WTC11 (cell line): ENCODE data around the gene MBP. TPM values are rescaled to one million over a fixed set of nuclear protein-coding genes. Genes with fewer than 3 reads are reported as not detected.

Experiments
- ATAC-seq: fragments of 200-7000 bp; cut with Tn5 transposase; 2 replicates; pipeline ENCODE4 v1.10.0; 2021; ENCODE audit warnings: mild to moderate bottlenecking, moderate library complexity
- CTCF ChIA-PET: fragments of 300-600 bp; sonication (Branson Sonifier 250); formaldehyde crosslinking; loops from one replicate; lab custom pipeline; 2021; ENCODE audit warnings: antibody characterized with exemption; lab: Charles Lee
- POLR2A ChIA-PET: fragments of 350-600 bp; sonication (Branson Sonifier 250); formaldehyde crosslinking; loops from one replicate; lab custom pipeline; 2021; ENCODE audit warnings: antibody characterized with exemption; lab: Charles Lee
- DNase-seq: peaks from one replicate; pipeline ENCODE4 v3.0.0; 2021; ENCODE audit warnings: low spot score
- H3K27ac Mint-ChIP-seq: 2 replicates; pipeline ENCODE4 v1.8.0; 2021; ENCODE audit warnings: mixed read lengths
- H3K27me3 Mint-ChIP-seq: 2 replicates; pipeline ENCODE4 v1.8.0; 2021; ENCODE audit warnings: low read depth, mild to moderate bottlenecking, moderate library complexity, mixed read lengths
- H3K36me3 Mint-ChIP-seq: 2 replicates; pipeline ENCODE4 v1.8.0; 2021; ENCODE audit warnings: mixed read lengths
- H3K4me1 Mint-ChIP-seq: 2 replicates; pipeline ENCODE4 v1.8.0; 2022; ENCODE audit warnings: mixed read lengths
- H3K4me3 Mint-ChIP-seq: 2 replicates; pipeline ENCODE4 v1.8.0; 2021; ENCODE audit warnings: mild to moderate bottlenecking, moderate library complexity, mixed read lengths
- H3K9me3 Mint-ChIP-seq: 2 replicates; pipeline ENCODE4 v1.8.0; 2021; ENCODE audit warnings: mixed read lengths
- EMX1 ChIP-seq: fragments of 250-450 bp; sonication (Bioruptor Pico); IDR thresholded peaks from 2 replicates; pipeline ENCODE4 v1.8.0; 2021; ENCODE audit warnings: mild to moderate bottlenecking
- ERG ChIP-seq: fragments of 250-450 bp; sonication (Bioruptor Pico); IDR thresholded peaks from 2 replicates; pipeline ENCODE4 v1.8.0; 2021; ENCODE audit warnings: mild to moderate bottlenecking
- ESRRA ChIP-seq: sonication (generic); formaldehyde crosslinking; IDR thresholded peaks from 2 replicates; pipeline ENCODE4 v1.8.1; 2022; ENCODE audit warnings: mild to moderate bottlenecking, missing genetic modification reagents, borderline replicate concordance
- FOXK1 ChIP-seq: sonication (generic); formaldehyde crosslinking; IDR thresholded peaks from 2 replicates; pipeline ENCODE4 v1.8.0; 2022; ENCODE audit warnings: mild to moderate bottlenecking, moderate library complexity, missing genetic modification reagents
- GRHL2 ChIP-seq: fragments of 250-450 bp; sonication (Bioruptor Pico); IDR thresholded peaks from 2 replicates; pipeline ENCODE4 v1.8.0; 2022; ENCODE audit warnings: mild to moderate bottlenecking, moderate library complexity; ENCODE audit not compliant: insufficient replicate concordance, severe bottlenecking
- IRF1 ChIP-seq: sonication (generic); formaldehyde crosslinking; IDR thresholded peaks from 2 replicates; pipeline ENCODE4 v1.8.0; 2023; ENCODE audit warnings: missing genetic modification reagents
- MLX ChIP-seq: sonication (generic); formaldehyde crosslinking; IDR thresholded peaks from 2 replicates; pipeline ENCODE4 v1.8.1; 2023; ENCODE audit warnings: mild to moderate bottlenecking, missing genetic modification reagents, moderate library complexity
- NFATC4 ChIP-seq: fragments of 250-450 bp; sonication (Bioruptor Pico); IDR thresholded peaks from 2 replicates; pipeline ENCODE4 v1.9.0; 2021; ENCODE audit warnings: mild to moderate bottlenecking
- SP1 ChIP-seq: sonication (generic); formaldehyde crosslinking; conservative IDR thresholded peaks from 2 replicates; pipeline ENCODE4 v1.8.1; 2022; ENCODE audit warnings: missing genetic modification reagents
- TEAD1 ChIP-seq: sonication (generic); formaldehyde crosslinking; IDR thresholded peaks from 2 replicates; pipeline ENCODE4 v1.8.0; 2022; ENCODE audit warnings: mild to moderate bottlenecking, missing genetic modification reagents
- USF2 ChIP-seq: sonication (generic); formaldehyde crosslinking; IDR thresholded peaks from 2 replicates; pipeline ENCODE4 v1.8.1; 2023; ENCODE audit warnings: mild to moderate bottlenecking, missing genetic modification reagents, moderate library complexity
- ZBTB43 ChIP-seq: sonication (generic); formaldehyde crosslinking; IDR thresholded peaks from 2 replicates; pipeline ENCODE4 v1.8.1; 2023; ENCODE audit warnings: mild to moderate bottlenecking, missing genetic modification reagents
- ZNF317 ChIP-seq: sonication (generic); formaldehyde crosslinking; IDR thresholded peaks from 2 replicates; pipeline ENCODE4 v1.8.1; 2023; ENCODE audit warnings: low read depth, mild to moderate bottlenecking, moderate library complexity, missing genetic modification reagents, borderline replicate concordance
- ZNF671 ChIP-seq: fragments of 250-450 bp; sonication (Bioruptor Pico); IDR thresholded peaks from 2 replicates; pipeline ENCODE4 v1.8.0; 2021; ENCODE audit warnings: mild to moderate bottlenecking
- total RNA-seq: library from RNA; stranded (reverse); gene quantifications from 3 replicates; pipeline ENCODE4 v1.2.3, GENCODE V29; 2021
- TF ChIP-seq, protein P1 (sequence below): sonication (generic); formaldehyde crosslinking; IDR thresholded peaks from 2 replicates; pipeline ENCODE4 v1.8.0; 2022; ENCODE audit warnings: mild to moderate bottlenecking, missing genetic modification reagents
- TF ChIP-seq, protein P2 (sequence below): sonication (generic); formaldehyde crosslinking; IDR thresholded peaks from 2 replicates; pipeline ENCODE4 v1.8.1; 2022; ENCODE audit warnings: mild to moderate bottlenecking, missing genetic modification reagents, moderate library complexity, borderline replicate concordance
- TF ChIP-seq, protein P3 (sequence below): sonication (generic); formaldehyde crosslinking; conservative IDR thresholded peaks from 2 replicates; pipeline ENCODE4 v1.8.1; 2023; ENCODE audit warnings: mild to moderate bottlenecking, low read depth, missing genetic modification reagents, moderate library complexity
- TF ChIP-seq, protein P4 (sequence below): sonication (generic); formaldehyde crosslinking; IDR thresholded peaks from 2 replicates; pipeline ENCODE4 v1.8.1; 2023; ENCODE audit warnings: mild to moderate bottlenecking, missing genetic modification reagents, borderline replicate concordance

The MBP gene
- total RNA-seq, 1 experiment from 2014 or later = 19.6 TPM

GRCh38 chr18:76963936-76964335, 168.6 kb downstream of the MBP start:
- peaks cover 8% of the 10 kb centered on the region for H3K4me1 Mint-ChIP-seq
- no peak overlapping the region for H3K4me3 Mint-ChIP-seq
- DNase-seq (no peak), ATAC-seq (no peak)
- no peaks in the 10 kb centered on the region for H3K9me3 Mint-ChIP-seq
- peaks cover 42% of the 10 kb centered on the region for H3K36me3 Mint-ChIP-seq
- ChIA-PET POLR2A (no interaction called here), CTCF (interaction anchor here (2.9 kb wide), 1 partner anchor 41 kb away, joined by 15 read pairs; no protein-coding TSS in a partner anchor)
- H3K27ac Mint-ChIP-seq = no peak overlapping the region; the same call in 1 of the 2 replicates
- no peaks in the 10 kb centered on the region for H3K27me3 Mint-ChIP-seq
- TF ChIP-seq, protein P1, sequence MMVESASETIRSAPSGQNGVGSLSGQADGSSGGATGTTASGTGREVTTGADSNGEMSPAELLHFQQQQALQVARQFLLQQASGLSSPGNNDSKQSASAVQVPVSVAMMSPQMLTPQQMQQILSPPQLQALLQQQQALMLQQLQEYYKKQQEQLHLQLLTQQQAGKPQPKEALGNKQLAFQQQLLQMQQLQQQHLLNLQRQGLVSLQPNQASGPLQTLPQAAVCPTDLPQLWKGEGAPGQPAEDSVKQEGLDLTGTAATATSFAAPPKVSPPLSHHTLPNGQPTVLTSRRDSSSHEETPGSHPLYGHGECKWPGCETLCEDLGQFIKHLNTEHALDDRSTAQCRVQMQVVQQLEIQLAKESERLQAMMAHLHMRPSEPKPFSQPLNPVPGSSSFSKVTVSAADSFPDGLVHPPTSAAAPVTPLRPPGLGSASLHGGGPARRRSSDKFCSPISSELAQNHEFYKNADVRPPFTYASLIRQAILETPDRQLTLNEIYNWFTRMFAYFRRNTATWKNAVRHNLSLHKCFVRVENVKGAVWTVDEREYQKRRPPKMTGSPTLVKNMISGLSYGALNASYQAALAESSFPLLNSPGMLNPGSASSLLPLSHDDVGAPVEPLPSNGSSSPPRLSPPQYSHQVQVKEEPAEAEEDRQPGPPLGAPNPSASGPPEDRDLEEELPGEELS (CRISPR knock-in tag) = no peak
- TF ChIP-seq SP1 = no peak
- no peak for TF ChIP-seq MLX
- TF ChIP-seq EMX1 = no peak
- TF ChIP-seq FOXK1 (CRISPR knock-in tag) = no peak
- TF ChIP-seq, protein P2, sequence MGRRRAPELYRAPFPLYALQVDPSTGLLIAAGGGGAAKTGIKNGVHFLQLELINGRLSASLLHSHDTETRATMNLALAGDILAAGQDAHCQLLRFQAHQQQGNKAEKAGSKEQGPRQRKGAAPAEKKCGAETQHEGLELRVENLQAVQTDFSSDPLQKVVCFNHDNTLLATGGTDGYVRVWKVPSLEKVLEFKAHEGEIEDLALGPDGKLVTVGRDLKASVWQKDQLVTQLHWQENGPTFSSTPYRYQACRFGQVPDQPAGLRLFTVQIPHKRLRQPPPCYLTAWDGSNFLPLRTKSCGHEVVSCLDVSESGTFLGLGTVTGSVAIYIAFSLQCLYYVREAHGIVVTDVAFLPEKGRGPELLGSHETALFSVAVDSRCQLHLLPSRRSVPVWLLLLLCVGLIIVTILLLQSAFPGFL = no peak
- TF ChIP-seq, protein P3, sequence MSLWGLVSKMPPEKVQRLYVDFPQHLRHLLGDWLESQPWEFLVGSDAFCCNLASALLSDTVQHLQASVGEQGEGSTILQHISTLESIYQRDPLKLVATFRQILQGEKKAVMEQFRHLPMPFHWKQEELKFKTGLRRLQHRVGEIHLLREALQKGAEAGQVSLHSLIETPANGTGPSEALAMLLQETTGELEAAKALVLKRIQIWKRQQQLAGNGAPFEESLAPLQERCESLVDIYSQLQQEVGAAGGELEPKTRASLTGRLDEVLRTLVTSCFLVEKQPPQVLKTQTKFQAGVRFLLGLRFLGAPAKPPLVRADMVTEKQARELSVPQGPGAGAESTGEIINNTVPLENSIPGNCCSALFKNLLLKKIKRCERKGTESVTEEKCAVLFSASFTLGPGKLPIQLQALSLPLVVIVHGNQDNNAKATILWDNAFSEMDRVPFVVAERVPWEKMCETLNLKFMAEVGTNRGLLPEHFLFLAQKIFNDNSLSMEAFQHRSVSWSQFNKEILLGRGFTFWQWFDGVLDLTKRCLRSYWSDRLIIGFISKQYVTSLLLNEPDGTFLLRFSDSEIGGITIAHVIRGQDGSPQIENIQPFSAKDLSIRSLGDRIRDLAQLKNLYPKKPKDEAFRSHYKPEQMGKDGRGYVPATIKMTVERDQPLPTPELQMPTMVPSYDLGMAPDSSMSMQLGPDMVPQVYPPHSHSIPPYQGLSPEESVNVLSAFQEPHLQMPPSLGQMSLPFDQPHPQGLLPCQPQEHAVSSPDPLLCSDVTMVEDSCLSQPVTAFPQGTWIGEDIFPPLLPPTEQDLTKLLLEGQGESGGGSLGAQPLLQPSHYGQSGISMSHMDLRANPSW (CRISPR knock-in tag) = no peak
- TF ChIP-seq, protein P4, sequence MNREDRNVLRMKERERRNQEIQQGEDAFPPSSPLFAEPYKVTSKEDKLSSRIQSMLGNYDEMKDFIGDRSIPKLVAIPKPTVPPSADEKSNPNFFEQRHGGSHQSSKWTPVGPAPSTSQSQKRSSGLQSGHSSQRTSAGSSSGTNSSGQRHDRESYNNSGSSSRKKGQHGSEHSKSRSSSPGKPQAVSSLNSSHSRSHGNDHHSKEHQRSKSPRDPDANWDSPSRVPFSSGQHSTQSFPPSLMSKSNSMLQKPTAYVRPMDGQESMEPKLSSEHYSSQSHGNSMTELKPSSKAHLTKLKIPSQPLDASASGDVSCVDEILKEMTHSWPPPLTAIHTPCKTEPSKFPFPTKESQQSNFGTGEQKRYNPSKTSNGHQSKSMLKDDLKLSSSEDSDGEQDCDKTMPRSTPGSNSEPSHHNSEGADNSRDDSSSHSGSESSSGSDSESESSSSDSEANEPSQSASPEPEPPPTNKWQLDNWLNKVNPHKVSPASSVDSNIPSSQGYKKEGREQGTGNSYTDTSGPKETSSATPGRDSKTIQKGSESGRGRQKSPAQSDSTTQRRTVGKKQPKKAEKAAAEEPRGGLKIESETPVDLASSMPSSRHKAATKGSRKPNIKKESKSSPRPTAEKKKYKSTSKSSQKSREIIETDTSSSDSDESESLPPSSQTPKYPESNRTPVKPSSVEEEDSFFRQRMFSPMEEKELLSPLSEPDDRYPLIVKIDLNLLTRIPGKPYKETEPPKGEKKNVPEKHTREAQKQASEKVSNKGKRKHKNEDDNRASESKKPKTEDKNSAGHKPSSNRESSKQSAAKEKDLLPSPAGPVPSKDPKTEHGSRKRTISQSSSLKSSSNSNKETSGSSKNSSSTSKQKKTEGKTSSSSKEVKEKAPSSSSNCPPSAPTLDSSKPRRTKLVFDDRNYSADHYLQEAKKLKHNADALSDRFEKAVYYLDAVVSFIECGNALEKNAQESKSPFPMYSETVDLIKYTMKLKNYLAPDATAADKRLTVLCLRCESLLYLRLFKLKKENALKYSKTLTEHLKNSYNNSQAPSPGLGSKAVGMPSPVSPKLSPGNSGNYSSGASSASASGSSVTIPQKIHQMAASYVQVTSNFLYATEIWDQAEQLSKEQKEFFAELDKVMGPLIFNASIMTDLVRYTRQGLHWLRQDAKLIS (CRISPR knock-in tag) = no peak
- no peak for TF ChIP-seq ZBTB43 (CRISPR knock-in tag)
- TF ChIP-seq ZNF317 (CRISPR knock-in tag) = no peak
- TF ChIP-seq ESRRA (CRISPR knock-in tag) = no peak
- no peak for TF ChIP-seq TEAD1 (CRISPR knock-in tag)
- TF ChIP-seq ZNF671 (CRISPR knock-in tag) = no peak
- no peak for TF ChIP-seq GRHL2 (CRISPR knock-in tag)
- TF ChIP-seq IRF1 (CRISPR knock-in tag) = no peak
- TF ChIP-seq NFATC4 = no peak
- TF ChIP-seq ERG (CRISPR knock-in tag) = no peak
- TF ChIP-seq USF2 = no peak
